ENCODE results near the gene FARS2.

DNA sequence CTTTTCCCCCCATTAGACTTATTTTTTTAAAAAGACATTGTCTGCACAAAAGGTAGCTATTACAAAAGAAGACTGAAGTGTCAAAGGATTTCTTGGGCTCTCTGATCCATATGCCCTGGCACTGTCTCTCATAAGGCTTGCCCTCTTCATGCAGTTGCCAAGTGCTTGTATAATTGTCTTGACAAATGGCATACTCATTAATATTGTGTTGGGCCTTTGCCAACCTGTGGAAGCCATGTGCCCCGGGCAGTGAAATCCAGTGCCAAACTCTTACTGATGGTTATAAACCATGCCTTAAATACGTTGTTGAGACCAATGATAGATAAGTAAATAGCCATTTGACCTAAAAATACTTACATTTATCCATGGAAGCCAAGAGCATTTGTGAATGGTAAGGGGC lies 98.1 kb downstream of the FARS2 start:
- TF ChIP-seq, protein P1, sequence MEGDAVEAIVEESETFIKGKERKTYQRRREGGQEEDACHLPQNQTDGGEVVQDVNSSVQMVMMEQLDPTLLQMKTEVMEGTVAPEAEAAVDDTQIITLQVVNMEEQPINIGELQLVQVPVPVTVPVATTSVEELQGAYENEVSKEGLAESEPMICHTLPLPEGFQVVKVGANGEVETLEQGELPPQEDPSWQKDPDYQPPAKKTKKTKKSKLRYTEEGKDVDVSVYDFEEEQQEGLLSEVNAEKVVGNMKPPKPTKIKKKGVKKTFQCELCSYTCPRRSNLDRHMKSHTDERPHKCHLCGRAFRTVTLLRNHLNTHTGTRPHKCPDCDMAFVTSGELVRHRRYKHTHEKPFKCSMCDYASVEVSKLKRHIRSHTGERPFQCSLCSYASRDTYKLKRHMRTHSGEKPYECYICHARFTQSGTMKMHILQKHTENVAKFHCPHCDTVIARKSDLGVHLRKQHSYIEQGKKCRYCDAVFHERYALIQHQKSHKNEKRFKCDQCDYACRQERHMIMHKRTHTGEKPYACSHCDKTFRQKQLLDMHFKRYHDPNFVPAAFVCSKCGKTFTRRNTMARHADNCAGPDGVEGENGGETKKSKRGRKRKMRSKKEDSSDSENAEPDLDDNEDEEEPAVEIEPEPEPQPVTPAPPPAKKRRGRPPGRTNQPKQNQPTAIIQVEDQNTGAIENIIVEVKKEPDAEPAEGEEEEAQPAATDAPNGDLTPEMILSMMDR (IDR thresholded peaks at IDR 0.05): no peak
- TF ChIP-seq POLR2A (IDR thresholded peaks at IDR 0.05) (no peak), POLR2AphosphoS5 (IDR thresholded peaks at IDR 0.05; ENCODE audit: insufficient read depth in 1 of 2, low read depth in 1 of 2) (no peak)

All from vagina (tissue), 2 donors.